ENCODE measurements around the gene GNL3.

- TF ChIP-seq CTCF (conservative IDR thresholded peaks at IDR 0.05; ENCODE audit: low read length): no peak
- TF ChIP-seq EZH2phosphoT487 (IDR thresholded peaks at IDR 0.05; ENCODE audit: borderline replicate concordance, low read depth, low read length): no peak
Observed at GRCh38 chr3:52693071-52693470, 7.2 kb downstream of the GNL3 start.

Data from OCI-LY7 (cell line).